Chondrocyte (in vitro differentiated cells): ENCODE data around the gene UXS1. TPM values are rescaled to one million over a fixed set of nuclear protein-coding genes. Genes with fewer than 3 reads are reported as not detected.

Experiments used
- DNase-seq: peaks from one replicate; pipeline ENCODE4 v3.0.0; 2021; ENCODE audit warnings: mixed read lengths, low spot score
- H3K27ac Mint-ChIP-seq: one replicate; pipeline ENCODE4 v1.8.0; 2021; ENCODE audit warnings: mild to moderate bottlenecking, moderate library complexity, mixed read lengths; ENCODE audit not compliant: unreplicated experiment
- H3K27me3 Mint-ChIP-seq: 2 replicates; pipeline ENCODE4 v1.8.0; 2021; ENCODE audit warnings: low read depth, mixed read lengths
- H3K36me3 Mint-ChIP-seq: 2 replicates; pipeline ENCODE4 v1.8.0; 2021; ENCODE audit warnings: low read depth, mixed read lengths
- H3K4me1 Mint-ChIP-seq: 2 replicates; pipeline ENCODE4 v1.8.0; 2021; ENCODE audit warnings: low read depth, mild to moderate bottlenecking, mixed read lengths
- H3K4me3 Mint-ChIP-seq: one replicate; pipeline ENCODE4 v1.8.0; 2021; ENCODE audit warnings: mild to moderate bottlenecking, moderate library complexity, mixed read lengths; ENCODE audit not compliant: unreplicated experiment
- H3K9me3 Mint-ChIP-seq: 2 replicates; pipeline ENCODE4 v1.8.0; 2021; ENCODE audit warnings: low read depth, mixed read lengths
- total RNA-seq: library from RNA; stranded (reverse); gene quantifications from 3 replicates; pipeline ENCODE4 v1.2.1, GENCODE V29; 2021
- TF ChIP-seq, protein P1 (sequence below): fragments of 200-600 bp; sonication (generic); IDR thresholded peaks from 2 replicates; pipeline ENCODE4 v1.5.0; 2021; ENCODE audit warnings: antibody characterized with exemption, mild to moderate bottlenecking, moderate library complexity

The UXS1 gene
- total RNA-seq, 1 donor from 2014 or later = 19.7 TPM

DNA sequence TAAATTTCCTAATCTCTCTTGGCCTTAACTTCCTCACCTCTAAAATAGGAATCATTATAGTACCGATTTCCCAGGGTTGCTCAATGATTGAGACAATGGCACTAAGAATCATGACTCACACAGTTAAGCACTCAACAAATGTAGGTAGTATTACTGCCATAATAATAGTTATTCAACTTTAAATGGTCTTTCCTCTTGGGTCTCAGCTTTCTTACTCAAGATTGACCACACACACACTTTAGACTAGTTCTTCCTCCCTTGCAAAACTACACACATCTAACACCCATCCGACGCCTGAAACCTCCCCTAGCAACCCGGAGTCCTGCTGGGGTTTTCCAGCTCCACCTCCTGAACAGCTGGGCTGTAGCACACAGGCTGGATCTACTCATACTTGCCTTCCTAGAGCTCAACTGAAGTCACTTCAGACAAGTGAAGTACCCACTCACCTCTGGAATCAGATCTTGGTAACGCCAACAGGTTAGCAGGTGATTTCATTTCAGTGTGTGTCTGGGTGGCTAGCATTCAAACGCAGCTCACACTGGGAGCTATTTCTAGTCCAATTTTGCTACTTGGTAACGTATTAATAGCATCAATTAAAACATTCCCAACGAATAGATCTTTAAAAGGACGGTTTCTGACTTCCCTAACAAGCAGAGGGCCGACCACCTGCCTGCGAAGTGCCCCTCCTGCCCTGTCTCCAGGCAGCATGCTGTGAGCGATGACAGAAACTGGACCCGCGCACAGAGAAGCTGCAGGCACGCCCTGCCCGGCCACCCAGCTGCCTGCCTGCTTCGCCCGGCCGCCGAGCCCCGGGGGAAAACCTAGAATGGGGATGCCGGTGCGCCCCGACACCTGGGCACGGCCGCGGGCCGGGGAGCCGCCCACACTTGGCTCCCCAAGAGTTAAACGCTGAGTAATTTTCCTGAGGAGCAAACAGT lies 1.1 kb downstream of the UXS1 start:
- TF ChIP-seq, protein P1, sequence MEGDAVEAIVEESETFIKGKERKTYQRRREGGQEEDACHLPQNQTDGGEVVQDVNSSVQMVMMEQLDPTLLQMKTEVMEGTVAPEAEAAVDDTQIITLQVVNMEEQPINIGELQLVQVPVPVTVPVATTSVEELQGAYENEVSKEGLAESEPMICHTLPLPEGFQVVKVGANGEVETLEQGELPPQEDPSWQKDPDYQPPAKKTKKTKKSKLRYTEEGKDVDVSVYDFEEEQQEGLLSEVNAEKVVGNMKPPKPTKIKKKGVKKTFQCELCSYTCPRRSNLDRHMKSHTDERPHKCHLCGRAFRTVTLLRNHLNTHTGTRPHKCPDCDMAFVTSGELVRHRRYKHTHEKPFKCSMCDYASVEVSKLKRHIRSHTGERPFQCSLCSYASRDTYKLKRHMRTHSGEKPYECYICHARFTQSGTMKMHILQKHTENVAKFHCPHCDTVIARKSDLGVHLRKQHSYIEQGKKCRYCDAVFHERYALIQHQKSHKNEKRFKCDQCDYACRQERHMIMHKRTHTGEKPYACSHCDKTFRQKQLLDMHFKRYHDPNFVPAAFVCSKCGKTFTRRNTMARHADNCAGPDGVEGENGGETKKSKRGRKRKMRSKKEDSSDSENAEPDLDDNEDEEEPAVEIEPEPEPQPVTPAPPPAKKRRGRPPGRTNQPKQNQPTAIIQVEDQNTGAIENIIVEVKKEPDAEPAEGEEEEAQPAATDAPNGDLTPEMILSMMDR = no peak
- Mint-ChIP-seq H3K4me3 (peak overlapping the region; percentile 69), H3K36me3 (no peaks in the 10 kb centered on the region), H3K27ac (no peak overlapping the region), H3K27me3 (peaks cover 4% of the 10 kb centered on the region), H3K9me3 (no peaks in the 10 kb centered on the region), H3K4me1 (peaks cover 26% of the 10 kb centered on the region)
- no peak for DNase-seq

DNA sequence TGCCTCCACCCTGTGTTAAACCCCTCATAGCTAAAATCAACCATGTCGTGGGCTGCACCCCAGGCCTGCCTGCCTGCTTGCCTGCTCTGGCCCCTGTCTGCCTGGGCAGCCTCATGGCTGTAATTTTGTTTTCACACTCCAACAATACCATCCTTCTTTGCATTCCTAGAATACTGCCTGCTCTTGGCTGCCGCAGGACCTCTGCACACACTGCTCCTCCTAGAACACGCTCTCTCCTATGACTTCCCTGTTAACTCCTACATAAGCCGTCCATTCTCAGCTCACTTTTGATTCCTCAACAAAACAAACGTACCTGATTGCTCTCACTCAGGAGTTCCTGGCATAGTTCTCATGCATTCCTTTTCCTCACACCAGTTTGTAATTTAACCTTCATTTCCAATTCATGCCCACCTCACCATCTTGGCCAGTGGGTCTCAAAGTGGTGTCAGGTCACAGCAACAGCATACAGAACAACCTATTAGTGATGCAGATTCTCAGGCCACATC lies 2.5 kb downstream of the UXS1 start:
- no peak for DNase-seq
- Mint-ChIP-seq H3K9me3 (no peaks in the 10 kb centered on the region), H3K4me1 (peaks cover 20% of the 10 kb centered on the region), H3K27ac (no peak overlapping the region), H3K27me3 (peaks cover 3% of the 10 kb centered on the region), H3K36me3 (no peaks in the 10 kb centered on the region), H3K4me3 (no peak overlapping the region)
- TF ChIP-seq, protein P1 = no peak

- TF ChIP-seq, protein P1 = no peak
- H3K27me3 Mint-ChIP-seq = no peaks in the 10 kb centered on the region
- H3K4me1 Mint-ChIP-seq = peaks cover 17% of the 10 kb centered on the region
- no peak overlapping the region for H3K4me3 Mint-ChIP-seq
- no peaks in the 10 kb centered on the region for H3K36me3 Mint-ChIP-seq
- DNase-seq = no peak
- H3K27ac Mint-ChIP-seq = no peak overlapping the region
- H3K9me3 Mint-ChIP-seq = no peaks in the 10 kb centered on the region
Measured at GRCh38 chr2:106189764-106190468, 4.2 kb downstream of the UXS1 start.

DNA sequence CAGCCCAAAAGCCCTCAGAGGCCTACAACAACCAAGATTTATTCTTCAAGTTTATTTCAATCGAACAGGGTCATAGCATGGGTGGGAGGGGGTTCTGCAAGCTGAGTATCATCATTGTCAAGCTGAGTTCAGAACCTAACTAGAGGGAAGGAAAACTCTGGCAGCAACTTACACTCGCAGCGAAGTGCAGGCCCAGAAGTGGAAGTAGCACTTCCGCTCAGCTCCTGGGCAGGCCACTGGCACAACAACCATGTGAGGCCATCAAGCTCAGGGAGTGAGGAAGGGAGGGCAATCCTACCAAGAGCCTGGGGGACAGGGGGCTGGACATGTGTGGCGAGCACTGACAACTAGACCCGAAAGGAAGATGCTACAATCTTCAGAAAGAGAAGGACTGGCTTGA lies 4.8 kb downstream of the UXS1 start:
- Mint-ChIP-seq H3K4me3 (no peak overlapping the region), H3K4me1 (peaks cover 17% of the 10 kb centered on the region), H3K36me3 (no peaks in the 10 kb centered on the region), H3K27ac (no peak overlapping the region), H3K27me3 (no peaks in the 10 kb centered on the region), H3K9me3 (no peaks in the 10 kb centered on the region)
- TF ChIP-seq, protein P1 = no peak
- DNase-seq = no peak

- Mint-ChIP-seq H3K27ac (no peak overlapping the region), H3K4me1 (peaks cover 23% of the 10 kb centered on the region)
Measured at GRCh38 chr2:106187273-106187891, 6.7 kb downstream of the UXS1 start.

More at GRCh38 chr2:106187273-106187891, 6.7 kb downstream of the UXS1 start:
- no peaks in the 10 kb centered on the region for H3K36me3 Mint-ChIP-seq
- TF ChIP-seq, protein P1 = no peak
- H3K9me3 Mint-ChIP-seq = no peaks in the 10 kb centered on the region
- no peaks in the 10 kb centered on the region for H3K27me3 Mint-ChIP-seq
- no peak overlapping the region for H3K4me3 Mint-ChIP-seq
- DNase-seq = no peak
